Large intestine (tissue), 12 donors: ENCODE data around the gene TFG. TPM values are rescaled to one million over a fixed set of nuclear protein-coding genes. Genes with fewer than 3 reads are reported as not detected.
"Not testable (repeated sequence)": the region's sequence is repeated elsewhere in the genome, so short reads cannot be mapped to it uniquely, and the experiment has no call there.

Experiments used
- DNase-seq, 2 donors: peaks; one replicate each; pipeline versions ENCODE4 v3.0.0 to v3.0.0-alpha.2; 2013
- H3K27ac ChIP-seq: one replicate; pipeline ENCODE4 v1.5.1; 2013; ENCODE audit warnings: low read length
- H3K27me3 ChIP-seq: 2 replicates; pipeline ENCODE4 v1.6.1; 2013; ENCODE audit warnings: low read length; ENCODE audit not compliant: control insufficient read depth, insufficient read depth
- H3K36me3 ChIP-seq: 2 replicates; pipeline ENCODE4 v1.6.1; 2013; ENCODE audit warnings: low read length; ENCODE audit not compliant: control insufficient read depth, insufficient read depth
- H3K4me1 ChIP-seq: one replicate; pipeline ENCODE4 v1.6.1; 2013; ENCODE audit warnings: low read length; ENCODE audit not compliant: control insufficient read depth, insufficient read depth
- H3K4me3 ChIP-seq: one replicate; pipeline ENCODE4 v1.5.1; 2013; ENCODE audit warnings: low read length
- H3K9me3 ChIP-seq: one replicate; pipeline ENCODE4 v1.6.1; 2013; ENCODE audit warnings: mild to moderate bottlenecking, low read depth, low read length, moderate library complexity; ENCODE audit not compliant: control insufficient read depth
- WGBS: methylation state at CpG from one replicate; pipeline ENCODE4 v1.1.5; 2013; ENCODE audit warnings: low lambda C conversion rate; ENCODE audit not compliant: insufficient coverage; 5-methylcytosine and 5-hydroxymethylcytosine counted together
- long read RNA-seq, 11 donors: transcript quantifications; one replicate each; lab custom pipeline, GENCODE V29; 2026
- polyA plus RNA-seq: library from polyadenylated mRNA; unstranded; fragments of 120-200 nt; gene quantifications from one replicate; pipeline ENCODE4 v1.2.1, GENCODE V29; 2013

TFG gene
- 159 TPM for polyA plus RNA-seq
- long read RNA-seq, donor 1, transcript TFG-201 (8 exons, 1,978 nt): major isoform, 22 of 36 reads
- long read RNA-seq, donor 1, transcript TFG-206 (2 exons, 3,271 nt): minor isoform, 5 of 36 reads
- long read RNA-seq, donor 1, transcript TFG-204 (8 exons, 1,783 nt): minor isoform, 8 of 36 reads
- long read RNA-seq, donor 1, partial matches to known transcripts: 0 of 36 reads
- long read RNA-seq, donor 1, other reads (novel, unspliced or antisense): 0 of 36 reads
- long read RNA-seq, donor 2, transcript TFG-201 (8 exons, 1,978 nt): major isoform, 53 of 103 reads
- long read RNA-seq, donor 2, transcript TFG-206 (2 exons, 3,271 nt): minor isoform, 16 of 103 reads
- long read RNA-seq, donor 2, transcript TFG-204 (8 exons, 1,783 nt): minor isoform, 20 of 103 reads
- long read RNA-seq, donor 2, partial matches to known transcripts: 14 of 103 reads
- long read RNA-seq, donor 2, other reads (novel, unspliced or antisense): 0 of 103 reads
- long read RNA-seq, donor 3: 0 reads
- long read RNA-seq, donor 4, partial matches to known transcripts: 0 of 9 reads
- long read RNA-seq, donor 4, other reads (novel, unspliced or antisense): 0 of 9 reads
- long read RNA-seq, donor 5, transcript TFG-204 (8 exons, 1,783 nt): minor isoform, 6 of 28 reads
- long read RNA-seq, donor 5, transcript TFG-201 (8 exons, 1,978 nt): major isoform, 19 of 28 reads
- long read RNA-seq, donor 5, partial matches to known transcripts: 0 of 28 reads
- long read RNA-seq, donor 5, other reads (novel, unspliced or antisense): 0 of 28 reads
- long read RNA-seq, donor 6, transcript TFG-201 (8 exons, 1,978 nt): major isoform, 45 of 94 reads
- long read RNA-seq, donor 6, transcript TFG-204 (8 exons, 1,783 nt): minor isoform, 17 of 94 reads
- long read RNA-seq, donor 6, transcript TFG-206 (2 exons, 3,271 nt): minor isoform, 13 of 94 reads
- long read RNA-seq, donor 6, partial matches to known transcripts: 17 of 94 reads
- long read RNA-seq, donor 6, other reads (novel, unspliced or antisense): 0 of 94 reads
- long read RNA-seq, donor 7, transcript TFG-204 (8 exons, 1,783 nt): minor isoform, 9 of 73 reads
- long read RNA-seq, donor 7, transcript TFG-201 (8 exons, 1,978 nt): major isoform, 14 of 73 reads
- long read RNA-seq, donor 7, partial matches to known transcripts: 48 of 73 reads
- long read RNA-seq, donor 7, other reads (novel, unspliced or antisense): 0 of 73 reads
- long read RNA-seq, donor 8, transcript TFG-206 (2 exons, 3,271 nt): minor isoform, 14 of 104 reads
- long read RNA-seq, donor 8, transcript TFG-201 (8 exons, 1,978 nt): major isoform, 51 of 104 reads
- long read RNA-seq, donor 8, transcript TFG-204 (8 exons, 1,783 nt): minor isoform, 20 of 104 reads
- long read RNA-seq, donor 8, partial matches to known transcripts: 18 of 104 reads
- long read RNA-seq, donor 8, other reads (novel, unspliced or antisense): 0 of 104 reads
- long read RNA-seq, donor 9, transcript TFG-204 (8 exons, 1,783 nt): minor isoform, 11 of 56 reads
- long read RNA-seq, donor 9, transcript TFG-201 (8 exons, 1,978 nt): major isoform, 31 of 56 reads
- long read RNA-seq, donor 9, transcript TFG-206 (2 exons, 3,271 nt): minor isoform, 12 of 56 reads
- long read RNA-seq, donor 9, partial matches to known transcripts: 0 of 56 reads
- long read RNA-seq, donor 9, other reads (novel, unspliced or antisense): 0 of 56 reads
- long read RNA-seq, donor 10, transcript TFG-208 (8 exons, 1,696 nt): minor isoform, 5 of 80 reads
- long read RNA-seq, donor 10, transcript TFG-204 (8 exons, 1,783 nt): minor isoform, 18 of 80 reads
- long read RNA-seq, donor 10, transcript TFG-201 (8 exons, 1,978 nt): major isoform, 29 of 80 reads
- long read RNA-seq, donor 10, transcript TFG-206 (2 exons, 3,271 nt): minor isoform, 6 of 80 reads
- long read RNA-seq, donor 10, partial matches to known transcripts: 21 of 80 reads
- long read RNA-seq, donor 10, other reads (novel, unspliced or antisense): 0 of 80 reads
- long read RNA-seq, donor 11, transcript TFG-206 (2 exons, 3,271 nt): minor isoform, 7 of 51 reads
- long read RNA-seq, donor 11, transcript TFG-204 (8 exons, 1,783 nt): minor isoform, 15 of 51 reads
- long read RNA-seq, donor 11, transcript TFG-201 (8 exons, 1,978 nt): major isoform, 29 of 51 reads
- long read RNA-seq, donor 11, partial matches to known transcripts: 0 of 51 reads
- long read RNA-seq, donor 11, other reads (novel, unspliced or antisense): 0 of 51 reads

GRCh38 chr3:100708989-100709841 is at the start of gene TFG:
TSS of gene TFG (plus strand) at chr3:100709494. CDS start at chr3:100713686, 4,192 bp downstream.
- Histone ChIP-seq H3K27me3 (no peaks in the 10 kb centered on the region), H3K27ac (peak within 1 kb of the TSS; percentile 89), H3K4me1 (peaks cover 22% of the 10 kb centered on the region), H3K9me3 (no peaks in the 10 kb centered on the region), H3K36me3 (peaks cover 8% of the 10 kb centered on the region), H3K4me3 (peak within 1 kb of the TSS; percentile 83)
- DNase-seq: peak; percentile 100
- 0% methylated on average over 1 of the region's 76 CpGs for WGBS

GRCh38 chr3:100661294-100661693 is 48.0 kb upstream of the TFG start:
- H3K27me3 ChIP-seq, H3K4me3 ChIP-seq, DNase-seq, H3K4me1 ChIP-seq, H3K27ac ChIP-seq, H3K9me3 ChIP-seq: not testable (repeated sequence)
- H3K36me3 ChIP-seq: peaks cover 33% of the 10 kb centered on the region

GRCh38 chr3:100662113-100662823 is 47.0 kb upstream of the TFG start:
- Histone ChIP-seq H3K4me3 (no peak overlapping the region), H3K27me3 (no peaks in the 10 kb centered on the region), H3K9me3 (no peaks in the 10 kb centered on the region), H3K4me1 (no peaks in the 10 kb centered on the region), H3K27ac (no peak overlapping the region), H3K36me3 (peaks cover 24% of the 10 kb centered on the region)
- no peak for DNase-seq
- 60% methylated on average over 1 of the region's 2 CpGs for WGBS

GRCh38 chr3:100665230-100665629 is 44.1 kb upstream of the TFG start:
- WGBS: 89% methylated on average over 3 of the region's 7 CpGs
- DNase-seq: no peak
- no peaks in the 10 kb centered on the region for H3K4me1 ChIP-seq
- H3K27me3 ChIP-seq: no peaks in the 10 kb centered on the region
- no peak overlapping the region for H3K4me3 ChIP-seq
- no peaks in the 10 kb centered on the region for H3K9me3 ChIP-seq
- no peak overlapping the region for H3K27ac ChIP-seq
- peaks cover 18% of the 10 kb centered on the region for H3K36me3 ChIP-seq

- H3K4me1 ChIP-seq, H3K4me3 ChIP-seq, DNase-seq, H3K27me3 ChIP-seq, H3K27ac ChIP-seq, H3K9me3 ChIP-seq: not testable (repeated sequence)
- peaks cover 14% of the 10 kb centered on the region for H3K36me3 ChIP-seq
- no CpG with 5 or more reads among the region's 6 CpGs for WGBS
These were observed 42.6 kb upstream of the TFG start for GRCh38 chr3:100666699-100667098.

- H3K9me3 ChIP-seq, H3K4me1 ChIP-seq, H3K27ac ChIP-seq, H3K27me3 ChIP-seq, DNase-seq, H3K4me3 ChIP-seq: not testable (repeated sequence)
- WGBS: no CpG with 5 or more reads among the region's 1 CpG
- H3K36me3 ChIP-seq: peaks cover 14% of the 10 kb centered on the region
These were observed 42.0 kb upstream of the TFG start for GRCh38 chr3:100667316-100667715.

- H3K36me3 ChIP-seq, DNase-seq, H3K27ac ChIP-seq, H3K4me1 ChIP-seq, H3K9me3 ChIP-seq, H3K4me3 ChIP-seq, H3K27me3 ChIP-seq: not testable (repeated sequence)
- 71% methylated on average over 1 of the region's 2 CpGs for whole genome bisulfite sequencing
These were observed 38.3 kb upstream of the TFG start for GRCh38 chr3:100670995-100671394.

- Histone ChIP-seq H3K27me3 (no peaks in the 10 kb centered on the region), H3K4me1 (peaks cover 24% of the 10 kb centered on the region), H3K9me3 (no peaks in the 10 kb centered on the region), H3K27ac (peak overlapping the region; percentile 73), H3K4me3 (no peak overlapping the region), H3K36me3 (peaks cover 8% of the 10 kb centered on the region)
- WGBS: no CpG with 5 or more reads among the region's 1 CpG
- DNase-seq: peak; percentile 58 to 85
These were observed 27.8 kb upstream of the TFG start for GRCh38 chr3:100681496-100681895.
